GM21381 (cell line): ENCODE measurements around the gene EHD3.

ENCODE experiments used
- ATAC-seq: cut with Tn5 transposase; IDR thresholded peaks from one replicate; pipeline ENCODE4 v1.9.1; 2021; ENCODE audit warnings: mild to moderate bottlenecking, moderate library complexity; ENCODE audit not compliant: unreplicated experiment

Gene EHD3

DNA sequence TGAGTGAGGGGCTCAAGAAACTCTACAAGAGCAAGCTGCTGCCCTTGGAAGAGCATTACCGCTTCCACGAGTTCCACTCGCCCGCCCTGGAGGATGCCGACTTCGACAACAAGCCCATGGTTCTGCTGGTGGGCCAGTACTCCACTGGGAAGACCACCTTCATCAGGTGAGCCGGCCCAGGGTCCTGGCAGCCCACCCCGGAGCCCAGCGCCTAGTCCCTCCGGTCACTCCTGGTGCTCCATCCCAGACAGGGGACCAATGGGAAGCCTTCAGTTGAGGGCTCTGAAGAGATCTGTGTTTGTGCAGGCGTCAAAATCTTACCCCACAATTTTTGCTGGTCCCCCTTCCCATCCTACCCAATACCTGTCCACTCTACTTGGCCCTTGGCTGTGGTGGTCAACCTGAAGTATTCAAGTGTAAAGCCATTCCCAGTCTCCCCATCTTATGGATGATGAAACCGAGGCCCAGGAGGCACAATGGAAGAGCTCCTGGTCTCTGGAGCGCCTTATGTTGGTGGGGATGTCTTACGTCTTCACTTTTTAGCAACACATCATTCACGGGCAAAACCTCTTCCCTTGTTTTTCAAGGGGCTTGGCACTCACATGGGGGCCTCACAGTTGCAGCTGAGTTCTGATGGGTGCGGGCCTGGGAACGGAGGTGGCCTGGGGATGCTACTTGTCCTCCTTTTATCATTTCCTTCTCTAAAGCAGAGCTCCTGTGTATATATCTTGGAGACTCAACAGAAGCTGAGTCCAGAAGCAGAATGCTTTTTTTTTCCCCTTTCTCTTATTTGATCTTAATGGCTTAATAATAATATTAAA lies 941 bp downstream of the EHD3 start:
- ATAC-seq: no peak

DNA sequence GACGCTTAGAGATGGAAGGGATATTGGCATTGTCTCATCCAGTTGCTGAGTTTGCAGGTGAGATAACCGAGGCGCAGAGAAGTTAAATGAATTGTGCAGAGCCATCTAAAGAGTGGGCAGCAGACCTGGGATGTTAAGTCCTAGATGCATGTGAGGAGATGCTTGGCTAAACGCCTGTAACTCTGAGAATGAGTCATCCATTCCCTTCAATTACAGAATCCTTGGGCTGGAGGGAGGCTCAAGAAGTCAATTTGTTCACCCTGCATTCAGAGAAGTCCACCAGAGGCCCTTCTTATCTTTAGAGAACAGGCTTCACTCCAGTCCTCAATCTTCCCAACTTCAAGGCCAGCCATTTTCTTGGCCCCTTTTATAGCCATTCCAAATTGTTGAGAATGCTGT lies 1.6 kb downstream of the EHD3 start:
- no peak for ATAC-seq

DNA sequence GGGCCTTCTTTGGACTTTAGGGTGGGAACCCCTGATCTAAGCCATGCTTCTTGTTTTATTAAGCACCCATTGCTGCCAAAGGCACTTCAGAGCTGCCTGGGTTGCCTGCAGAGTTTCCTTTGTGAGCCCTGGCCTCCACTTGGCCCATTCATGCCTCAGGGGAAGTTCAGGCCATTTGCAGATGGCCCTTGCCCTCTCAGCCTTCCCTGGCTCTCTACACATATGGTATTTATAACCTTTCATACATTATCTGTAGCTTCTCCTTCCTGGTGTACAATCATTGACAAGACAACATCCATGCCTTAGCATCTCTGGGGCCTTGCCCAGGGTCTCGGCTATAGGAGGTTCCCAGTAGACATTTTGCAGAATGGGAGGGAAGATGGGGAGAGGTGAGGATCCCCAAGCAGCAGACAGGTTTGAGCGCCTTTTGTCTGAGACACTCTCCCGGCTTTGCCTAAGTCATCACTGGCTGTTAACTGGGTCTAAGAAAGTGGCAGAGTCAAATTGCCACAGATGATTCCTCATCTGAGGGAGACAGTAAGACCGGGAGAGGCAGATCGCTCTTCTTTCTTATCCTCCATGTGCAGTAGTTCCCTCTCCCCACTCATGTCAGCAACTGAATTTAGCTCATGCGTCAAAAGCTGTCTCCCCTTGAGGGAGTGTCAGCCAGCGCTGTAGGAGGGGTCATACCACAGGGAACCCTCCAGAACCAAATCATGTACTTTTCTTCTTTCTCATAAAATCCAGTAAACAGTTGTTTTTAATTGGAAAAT lies 2.7 kb downstream of the EHD3 start:
- no peak for ATAC-seq

DNA sequence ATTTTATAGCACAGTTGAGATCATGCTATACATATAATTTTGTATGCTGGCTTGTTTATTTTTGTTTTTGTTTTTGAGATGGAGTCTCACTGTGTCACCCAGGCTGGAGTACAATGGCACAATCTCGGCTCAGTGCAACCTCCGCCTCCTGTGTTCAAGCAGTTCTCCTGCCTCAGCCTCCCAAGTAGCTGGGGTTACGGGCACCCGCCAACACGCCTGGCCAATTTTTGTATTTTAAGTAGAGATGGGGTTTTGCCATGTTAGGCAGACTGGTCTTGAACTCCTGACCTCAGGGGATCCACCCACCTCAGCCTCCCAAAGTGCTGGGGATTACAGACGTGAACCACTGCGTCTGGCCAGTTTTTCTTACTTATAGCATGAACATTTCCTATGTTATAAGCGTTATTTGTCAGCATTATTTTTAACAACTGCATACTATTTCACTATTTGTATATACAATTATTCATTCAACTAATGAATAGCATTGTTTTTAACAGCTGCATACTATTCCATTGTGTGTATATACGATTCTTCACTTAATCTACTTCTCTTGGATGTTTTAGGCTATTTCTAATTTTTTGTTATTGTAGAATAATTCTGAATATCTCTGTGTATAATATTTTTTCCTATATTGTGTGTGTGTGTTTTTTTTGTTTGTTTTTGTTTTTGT lies 3.5 kb downstream of the EHD3 start:
- ATAC-seq: no peak

DNA sequence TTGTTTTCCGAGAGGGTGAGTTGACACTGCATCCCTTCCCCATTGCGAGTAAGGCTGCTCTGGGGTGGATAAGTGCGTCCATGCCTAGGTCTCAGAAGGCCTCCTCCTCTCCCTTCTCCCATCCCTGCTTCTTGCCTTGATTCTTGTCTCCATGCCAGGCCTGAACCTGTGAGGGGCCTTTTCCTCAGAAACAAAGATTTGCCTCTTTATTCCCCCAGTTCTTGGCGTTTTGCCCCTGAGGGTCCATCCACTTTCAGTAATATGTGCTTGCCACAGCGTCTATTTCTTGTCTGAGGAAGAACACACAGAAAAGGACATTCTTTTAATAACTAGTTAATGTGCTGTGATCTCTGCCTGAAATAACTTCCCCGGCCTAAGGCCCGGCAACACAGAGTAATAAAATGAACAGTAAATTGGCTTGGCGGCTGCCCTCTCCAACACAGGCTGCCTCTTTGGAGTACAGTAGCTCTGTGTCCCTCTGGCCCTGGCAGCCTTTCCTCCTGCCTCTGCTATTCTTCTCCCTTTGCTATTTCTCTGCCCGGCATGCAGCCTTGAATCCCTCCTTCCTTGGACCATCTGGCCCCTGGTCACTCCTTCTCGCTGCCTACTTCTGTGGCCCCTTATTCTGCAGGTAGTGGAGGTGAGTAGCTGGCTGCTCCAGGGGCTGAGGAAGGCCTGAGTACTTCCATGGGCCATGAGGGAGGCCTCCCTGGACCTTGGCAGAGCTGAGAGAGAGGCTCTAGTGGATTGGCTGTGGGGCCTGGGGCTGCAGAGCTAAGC lies 4.4 kb downstream of the EHD3 start:
- no peak for ATAC-seq

DNA sequence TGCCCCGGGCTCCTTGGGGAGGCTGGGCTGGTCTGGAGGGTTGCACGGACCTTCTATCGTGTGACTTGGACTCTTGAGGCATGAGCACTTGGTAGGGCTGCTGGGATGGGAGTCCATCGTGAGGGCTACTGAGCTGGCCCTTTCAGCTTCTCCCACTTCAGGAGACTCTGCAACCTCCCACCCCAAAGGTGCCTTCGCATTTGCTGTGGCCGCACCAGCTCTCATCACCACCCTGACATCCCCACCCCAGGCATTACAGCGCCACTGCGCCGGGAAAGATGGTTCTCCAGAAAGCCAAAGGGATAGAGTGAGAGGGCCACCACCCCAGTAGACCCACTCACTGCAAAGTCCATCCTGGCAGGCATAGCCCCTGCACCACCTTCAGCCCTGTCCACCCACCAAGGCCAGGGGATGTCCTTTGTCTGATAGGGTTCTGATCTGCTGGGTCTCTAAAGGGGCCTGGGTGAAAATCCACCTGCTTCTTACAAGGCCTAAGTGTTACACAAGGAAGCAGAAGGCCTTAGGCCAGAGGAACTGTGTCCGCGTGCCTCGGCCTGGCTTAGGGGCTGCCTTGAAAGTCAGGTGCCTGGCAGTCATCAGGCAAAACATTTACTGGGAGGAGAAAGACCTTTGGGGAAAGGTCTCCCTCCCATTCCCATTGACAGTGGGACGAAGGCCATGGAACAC lies 5.1 kb downstream of the EHD3 start:
- no peak for ATAC-seq

DNA sequence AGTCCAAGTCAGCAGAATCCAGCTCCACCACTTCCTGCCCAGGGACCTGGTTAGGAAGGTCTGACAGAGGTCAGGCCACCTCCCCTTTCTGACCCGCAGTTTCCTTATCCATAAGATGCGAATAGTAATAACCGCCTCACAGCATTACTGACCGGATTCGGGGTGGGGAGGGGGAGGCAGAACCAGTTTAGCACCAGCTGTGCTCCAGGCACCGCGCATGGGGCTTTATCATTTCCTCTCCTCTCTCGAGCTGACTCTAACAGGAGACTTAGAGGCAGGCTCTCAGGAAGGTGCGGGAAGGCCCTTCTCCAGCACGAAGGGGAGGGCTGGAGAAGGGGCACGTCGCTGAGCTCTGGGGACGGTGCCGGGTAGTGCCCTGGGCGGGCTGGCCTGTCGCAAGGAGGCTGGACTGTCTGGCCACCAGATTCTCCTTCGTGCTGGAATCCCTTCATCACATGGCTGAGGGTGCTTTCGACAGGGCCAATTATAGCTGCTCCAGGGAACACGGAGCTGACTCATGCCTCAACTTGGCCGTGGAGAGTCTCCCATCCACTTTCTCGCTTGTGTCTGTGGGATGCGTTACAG lies 5.7 kb downstream of the EHD3 start:
- ATAC-seq: no peak

DNA sequence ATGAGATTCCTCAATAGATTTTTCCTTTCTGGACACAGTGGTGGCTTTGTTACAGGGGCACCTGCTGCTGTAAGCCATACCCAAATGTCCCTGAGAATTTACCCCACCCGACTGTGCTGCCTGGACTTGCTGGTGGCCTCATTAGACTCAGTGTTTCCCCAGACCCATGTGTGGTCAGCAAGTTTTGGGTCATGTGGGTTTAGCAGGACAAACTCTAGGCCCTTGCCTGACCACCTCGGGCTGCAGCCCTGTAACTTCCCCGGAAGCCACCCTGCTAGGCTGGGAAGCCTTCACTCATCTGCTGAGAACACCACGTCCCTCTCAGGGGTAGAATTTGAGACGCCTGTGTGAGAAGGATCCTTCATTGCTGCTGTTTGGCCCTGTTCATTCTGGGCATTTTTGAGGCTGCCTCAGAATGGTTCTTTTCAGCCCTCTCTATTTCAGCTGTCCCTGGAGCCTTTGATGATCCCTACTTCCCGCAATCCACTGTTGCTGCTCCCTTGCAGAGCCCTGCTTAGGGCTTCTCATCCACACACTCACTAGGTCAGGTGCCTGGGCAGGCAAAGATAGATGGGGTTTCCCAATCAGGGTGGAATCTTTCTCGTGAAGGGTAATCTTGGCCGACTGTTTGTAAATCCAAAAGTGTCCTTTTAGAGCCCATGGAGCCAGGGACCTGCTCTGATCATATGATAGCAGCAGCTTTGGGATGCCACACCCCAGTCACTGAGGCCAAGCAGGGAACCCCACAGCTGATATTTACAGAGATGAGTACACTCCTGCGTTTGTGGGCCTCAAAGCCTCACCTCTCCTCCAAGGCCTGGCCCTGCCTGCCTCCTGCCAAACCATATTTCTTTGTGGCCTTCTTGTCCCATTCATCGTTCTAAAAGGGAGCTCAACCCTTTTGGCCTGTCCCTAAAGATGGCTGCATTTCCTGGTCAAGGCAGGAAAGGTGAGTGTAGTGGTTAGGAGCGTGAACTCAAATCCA lies 6.7 kb downstream of the EHD3 start:
- no peak for ATAC-seq

DNA sequence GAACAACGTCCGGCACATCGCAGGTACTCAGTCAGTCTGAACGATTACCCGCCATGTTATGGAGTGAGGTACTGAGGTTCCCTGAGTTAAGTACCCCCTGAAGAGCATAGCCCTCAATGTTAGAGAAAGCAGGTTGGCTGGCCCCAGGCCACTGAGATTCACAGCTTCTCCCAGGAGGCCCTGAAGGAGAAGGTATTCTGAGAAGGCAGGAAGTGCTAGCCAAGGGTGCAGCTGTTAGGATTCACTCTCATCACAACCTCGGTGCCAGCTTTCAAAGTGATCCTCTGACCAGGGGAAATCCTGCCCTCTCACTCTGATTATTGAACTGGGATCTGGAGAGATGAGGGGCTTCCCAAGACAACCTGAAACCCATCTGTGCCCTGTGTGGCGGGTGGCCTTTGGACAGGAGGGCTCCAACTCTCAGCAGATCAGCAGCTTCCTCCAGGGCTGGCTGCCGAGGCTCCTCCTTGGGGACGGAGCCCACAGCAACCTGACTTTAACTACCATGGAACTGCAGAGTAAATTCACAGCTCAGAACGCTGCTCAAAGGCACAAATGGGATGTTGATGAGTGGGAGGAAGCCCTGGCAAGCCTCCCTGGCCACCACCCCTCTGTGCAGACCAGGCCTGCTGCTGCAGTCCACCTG lies 7.8 kb downstream of the EHD3 start:
- ATAC-seq: no peak

DNA sequence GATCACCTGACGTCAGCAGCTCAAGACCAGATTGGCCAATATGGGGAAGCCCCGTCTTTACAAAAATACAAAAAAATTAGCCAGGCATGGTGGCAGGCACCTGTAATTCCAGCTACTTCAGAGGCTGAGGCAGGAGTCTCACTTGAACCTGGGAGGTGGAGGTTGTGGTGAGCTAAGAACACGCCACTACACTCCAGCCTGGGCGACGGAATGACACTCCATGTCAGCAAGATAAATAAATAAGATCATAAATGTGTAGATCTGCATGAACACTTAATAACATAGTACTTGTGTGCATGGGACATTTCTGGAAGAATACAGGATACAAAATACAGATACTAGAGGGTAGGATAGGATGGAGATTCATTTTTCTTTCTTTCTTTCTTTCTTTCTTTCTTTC lies 9.1 kb downstream of the EHD3 start:
- ATAC-seq: no peak

DNA sequence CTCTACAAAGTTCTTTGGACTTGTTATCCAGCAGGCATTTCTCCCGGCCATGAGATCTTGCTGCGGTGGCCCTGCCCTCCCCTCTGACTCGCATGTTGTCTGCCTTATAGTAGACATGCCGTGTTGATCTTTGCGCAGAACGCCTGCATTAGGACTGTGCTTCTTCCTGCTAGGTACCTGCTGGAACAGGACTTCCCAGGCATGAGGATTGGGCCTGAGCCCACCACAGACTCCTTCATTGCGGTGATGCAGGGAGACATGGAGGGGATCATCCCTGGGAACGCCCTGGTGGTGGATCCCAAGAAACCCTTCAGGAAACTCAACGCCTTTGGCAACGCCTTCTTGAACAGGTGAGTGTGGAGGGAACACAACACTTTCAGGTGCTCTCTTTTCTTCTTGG lies 10.1 kb downstream of the EHD3 start:
- ATAC-seq: no peak

DNA sequence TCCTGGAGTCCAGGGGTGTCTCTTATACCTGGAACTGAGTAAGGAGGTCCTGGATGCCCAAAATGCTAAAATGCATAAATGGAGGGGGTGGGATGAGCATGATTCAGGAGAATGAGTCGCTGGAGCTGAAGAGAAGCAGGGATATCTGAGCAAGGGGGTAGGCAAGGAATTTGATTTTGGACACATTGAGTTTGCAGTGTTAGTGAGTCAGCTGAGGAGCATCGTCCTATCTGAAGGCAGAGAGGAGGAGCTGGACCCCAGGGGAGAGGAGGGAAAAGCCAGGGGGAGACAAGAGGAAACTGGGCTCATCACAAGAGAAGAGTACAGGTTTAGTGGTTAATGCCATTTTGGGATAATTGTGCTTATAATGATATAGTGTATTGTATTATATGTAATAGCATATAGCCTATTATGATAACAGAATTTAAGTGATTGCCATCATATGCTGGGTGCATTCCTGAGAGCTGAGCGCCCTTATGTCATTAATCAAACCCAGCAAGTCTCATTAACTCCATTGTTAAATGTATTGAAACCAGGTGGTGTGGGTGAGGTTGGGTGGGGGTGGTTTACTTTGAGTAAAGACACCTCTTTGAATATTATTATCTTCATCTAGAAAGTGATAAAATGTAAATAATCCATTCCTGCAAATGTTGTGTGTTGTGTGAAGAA lies 12.4 kb downstream of the EHD3 start:
- ATAC-seq: no peak

DNA sequence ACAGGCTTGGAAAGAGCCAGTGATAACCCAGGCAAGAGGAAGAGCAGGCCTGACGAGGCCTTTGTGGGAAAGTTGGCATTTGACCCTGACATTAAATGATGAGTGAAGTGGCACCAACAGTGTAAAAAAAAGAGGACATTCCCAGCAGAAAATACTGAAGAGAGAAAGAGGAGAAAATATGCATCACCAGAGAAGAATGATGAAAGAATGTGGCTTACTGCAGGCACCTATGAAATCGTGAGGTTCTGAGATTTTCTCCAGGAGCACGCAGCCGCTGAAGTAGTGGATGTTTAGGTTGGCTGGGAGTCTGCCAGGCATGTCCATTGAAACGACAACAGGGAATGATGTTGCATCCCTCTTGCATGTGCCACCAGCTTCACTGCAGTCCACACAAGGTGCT lies 13.8 kb downstream of the EHD3 start:
- ATAC-seq: no peak

DNA sequence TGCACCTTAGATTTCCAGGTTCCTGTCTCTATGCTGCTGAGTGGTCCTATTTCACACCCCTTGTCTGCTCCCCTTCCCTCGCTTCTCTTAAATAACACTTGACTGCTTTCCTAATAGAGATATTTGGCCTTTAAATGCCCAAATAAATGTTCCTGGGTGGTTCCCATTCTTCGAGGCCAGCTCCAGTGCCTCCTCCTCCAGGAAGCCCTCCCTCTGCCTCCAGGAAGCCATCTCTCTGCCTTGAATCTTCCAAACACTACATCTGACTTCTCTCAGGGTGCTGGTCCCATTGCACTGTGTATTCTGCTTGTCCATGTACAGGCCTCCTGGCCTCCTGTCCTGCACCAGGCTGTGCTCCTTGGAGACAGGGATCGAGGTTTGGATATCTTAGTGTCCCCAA lies 14.2 kb downstream of the EHD3 start:
- no peak for ATAC-seq

DNA sequence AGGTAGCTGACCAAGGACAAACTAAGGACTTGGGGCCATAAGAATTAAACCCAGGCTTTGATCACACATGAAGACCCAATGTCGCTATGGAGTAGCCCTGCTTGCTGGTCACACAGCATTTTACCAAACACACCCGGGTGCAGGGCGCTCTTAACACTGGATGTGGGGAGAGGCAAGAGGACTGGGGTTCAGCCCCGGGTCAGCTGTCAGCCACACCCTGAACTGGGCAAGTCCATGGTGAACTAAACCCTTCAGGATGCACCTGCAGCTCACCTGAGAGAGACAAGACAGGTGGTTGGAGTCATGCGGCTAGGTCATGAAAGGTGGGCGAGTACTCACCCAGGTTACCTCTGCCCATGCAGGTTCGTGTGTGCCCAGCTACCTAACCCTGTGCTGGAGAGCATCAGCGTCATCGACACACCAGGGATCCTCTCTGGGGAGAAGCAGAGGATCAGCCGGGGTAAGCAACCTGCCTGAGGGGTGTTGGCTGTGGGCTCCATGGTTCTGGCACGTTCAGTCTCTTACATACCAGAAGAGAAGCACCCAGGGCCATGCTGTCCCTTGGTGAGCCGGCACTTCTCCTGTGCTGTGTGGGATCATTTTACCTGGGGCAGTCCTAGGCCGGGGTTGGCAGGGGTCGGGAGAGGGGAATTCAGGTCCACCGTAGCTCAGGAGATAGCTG lies 15.2 kb downstream of the EHD3 start:
- ATAC-seq: no peak

DNA sequence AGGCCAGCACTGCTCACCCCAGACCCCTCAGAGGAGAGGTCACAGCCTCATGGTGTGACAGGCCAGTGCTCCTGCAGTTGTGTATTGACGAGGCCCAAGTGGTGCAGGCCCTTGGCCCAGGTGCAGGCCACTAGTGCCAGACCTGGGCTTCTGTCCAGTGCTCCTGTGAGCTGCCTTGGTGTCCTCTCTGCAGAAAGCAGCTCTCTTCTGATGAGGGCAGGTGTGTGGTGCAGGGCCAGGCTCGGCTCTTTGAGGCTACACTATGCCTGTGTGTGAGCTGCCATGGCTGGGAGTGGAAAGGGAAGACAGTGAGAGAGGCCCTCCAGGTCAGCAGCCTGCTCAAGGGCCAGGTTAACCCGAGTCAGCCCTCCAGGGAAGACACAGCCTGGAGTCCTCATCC lies 17.1 kb downstream of the EHD3 start:
- no peak for ATAC-seq

DNA sequence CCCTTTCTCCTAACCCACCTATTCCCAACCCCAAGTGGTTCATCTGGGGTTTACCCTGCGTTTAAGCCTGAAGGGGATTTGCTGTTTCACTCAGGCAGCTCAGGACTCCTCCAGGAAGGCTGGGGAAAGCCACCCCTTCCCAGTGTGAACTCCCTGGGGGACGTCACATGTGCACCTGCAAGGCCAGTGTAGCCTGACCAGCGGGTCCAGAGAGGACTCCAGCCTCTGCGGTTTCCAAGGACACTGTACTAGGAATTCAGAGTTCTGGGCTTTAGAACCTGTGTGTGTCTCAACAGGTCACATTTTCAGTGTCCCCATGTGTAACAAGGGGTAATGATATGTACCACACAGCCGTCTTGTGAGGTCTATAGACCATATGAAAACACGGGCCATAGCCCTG lies 17.9 kb downstream of the EHD3 start:
- ATAC-seq: no peak
